H1 (cell line): ENCODE results near the gene CADM2. TPM values are rescaled to one million over a fixed set of nuclear protein-coding genes. Genes with fewer than 3 reads are reported as not detected.

Experiments used
- CTCF ChIA-PET: fragments of 300-600 bp; sonication (Branson Sonifier 250); formaldehyde crosslinking; loops from one replicate; lab custom pipeline; 2021; ENCODE audit not compliant: partially characterized antibody; lab: Charles Lee
- POLR2A ChIA-PET: fragments of 300-600 bp; sonication (Branson Sonifier 250); formaldehyde crosslinking; loops from one replicate; lab custom pipeline; 2021; ENCODE audit warnings: inconsistent platforms; ENCODE audit not compliant: partially characterized antibody; lab: Charles Lee
- DNase-seq, 2 experiments: peaks; one replicate each; pipeline versions ENCODE4 v3.0.0 to v3.0.0-alpha.2; 2010 to 2022; ENCODE audit warnings: low spot score in 2 of 2, low read depth in 1 of 2, mixed read lengths in 1 of 2
- FAIRE-seq: peaks from 2 replicates; lab custom pipeline; 2011; peaks lifted over from hg19 to GRCh38; lab: Jason Lieb, UNC
- H2AFZ ChIP-seq: 2 replicates; pipeline ENCODE4 v1.8.1; 2012; ENCODE audit warnings: low read length, inconsistent platforms
- H2AK5ac ChIP-seq: 2 replicates; pipeline ENCODE4 v1.6.1; 2013; ENCODE audit warnings: low read depth, low read length
- H2BK120ac ChIP-seq: replicated peaks from 2 replicates; pipeline ENCODE3; 2013; ENCODE audit warnings: low read depth, low read length, inconsistent platforms
- H2BK12ac ChIP-seq: 2 replicates; pipeline ENCODE4 v1.6.1; 2013; ENCODE audit warnings: low read depth, low read length
- H2BK15ac ChIP-seq: 2 replicates; pipeline ENCODE4 v1.6.1; 2013; ENCODE audit warnings: low read length
- H2BK20ac ChIP-seq: 2 replicates; pipeline ENCODE4 v1.6.1; 2013; ENCODE audit warnings: low read length
- H2BK5ac ChIP-seq: 2 replicates; pipeline ENCODE4 v1.6.1; 2013; ENCODE audit warnings: low read depth, low read length
- H3K14ac ChIP-seq: 2 replicates; pipeline ENCODE4 v1.6.1; 2013; ENCODE audit warnings: inconsistent platforms; ENCODE audit not compliant: insufficient read length
- H3K18ac ChIP-seq: 2 replicates; pipeline ENCODE4 v1.6.1; 2013; ENCODE audit warnings: low read length; ENCODE audit errors: extremely low read depth
- H3K23ac ChIP-seq: 2 replicates; pipeline ENCODE4 v1.6.1; 2013; ENCODE audit warnings: inconsistent platforms; ENCODE audit not compliant: insufficient read length
- H3K23me2 ChIP-seq: 2 replicates; pipeline ENCODE4 v1.6.1; 2013; ENCODE audit warnings: low read depth, low read length
- H3K27ac ChIP-seq: 2 replicates; pipeline ENCODE4 v1.6.1; 2011; ENCODE audit warnings: low read depth, low read length, inconsistent platforms
- H3K27me3 ChIP-seq, 4 experiments: replicated peaks in 1 of 4; 1 replicate in 1 of 4; 2 replicates in 3 of 4; pipeline versions ENCODE4 v1.6.1 to v1.8.1; 2011 to 2013; ENCODE audit warnings: low read length in 3 of 4, mild to moderate bottlenecking in 3 of 4, inconsistent platforms in 2 of 4, mixed read lengths in 2 of 4, moderate library complexity in 1 of 4; ENCODE audit not compliant: control insufficient read depth in 3 of 4, insufficient read depth in 3 of 4; ENCODE audit errors: extremely low read depth in 1 of 4
- H3K36me3 ChIP-seq, 4 experiments: 2 replicates each; pipeline versions ENCODE4 v1.6.1 to v1.8.1; 2011 to 2013; ENCODE audit warnings: mild to moderate bottlenecking in 4 of 4, low read length in 3 of 4, moderate library complexity in 2 of 4, control low read depth in 1 of 4, inconsistent platforms in 1 of 4; ENCODE audit not compliant: insufficient read depth in 4 of 4, control insufficient read depth in 2 of 4
- H3K4ac ChIP-seq: replicated peaks from 2 replicates; pipeline ENCODE3; 2013; ENCODE audit warnings: low read length, low read depth, mixed read lengths, inconsistent platforms; ENCODE audit not compliant: insufficient read length
- H3K4me1 ChIP-seq, 4 experiments: replicated peaks in 1 of 4; 1 replicate in 1 of 4; 2 replicates in 3 of 4; pipeline versions ENCODE4 v1.6.1 to v1.8.1; 2011 to 2013; ENCODE audit warnings: low read length in 3 of 4, inconsistent platforms in 2 of 4, mixed read lengths in 1 of 4; ENCODE audit not compliant: insufficient read depth in 4 of 4, control insufficient read depth in 3 of 4
- H3K4me2 ChIP-seq, 2 experiments: 2 replicates each; pipeline versions ENCODE4 v1.6.1 to v1.8.1; 2011 to 2013; ENCODE audit warnings: low read depth in 2 of 2, low read length in 2 of 2, control low read depth in 1 of 2, inconsistent platforms in 1 of 2, mild to moderate bottlenecking in 1 of 2; ENCODE audit not compliant: insufficient read depth in 1 of 2
- H3K4me3 ChIP-seq, 4 experiments: fragments of 200-600, 300-600 bp in 1 of 4; sonication (generic), shearing (Covaris generic), sonication (Bioruptor Twin) in 1 of 4; 2 replicates each; pipeline versions ENCODE4 v1.5.1 to v1.8.1; 2011 to 2016; ENCODE audit warnings: low read length in 4 of 4, low read depth in 3 of 4, control low read depth in 2 of 4, inconsistent platforms in 2 of 4, mild to moderate bottlenecking in 2 of 4, mixed read lengths in 1 of 4, moderate library complexity in 1 of 4; ENCODE audit not compliant: insufficient read depth in 2 of 4; ENCODE audit errors: extremely low read depth in 1 of 4
- H3K56ac ChIP-seq: replicated peaks from 2 replicates; pipeline ENCODE3; 2013; ENCODE audit warnings: low read depth, mild to moderate bottlenecking, mixed read lengths, low read length, inconsistent platforms; ENCODE audit not compliant: insufficient read length
- H3K79me1 ChIP-seq: 2 replicates; pipeline ENCODE4 v1.6.1; 2013; ENCODE audit warnings: low read depth, low read length, control low read depth
- H3K79me2 ChIP-seq, 2 experiments: 2 replicates each; pipeline versions ENCODE4 v1.6.1 to v1.8.1; 2012 to 2013; ENCODE audit warnings: low read length in 2 of 2, mild to moderate bottlenecking in 2 of 2, inconsistent platforms in 1 of 2; ENCODE audit not compliant: insufficient read depth in 2 of 2, control insufficient read depth in 1 of 2
- H3K9ac ChIP-seq, 4 experiments: replicated peaks in 1 of 4; 1 replicate in 1 of 4; 2 replicates in 3 of 4; pipeline versions ENCODE4 v1.6.1 to v1.8.1; 2011 to 2013; ENCODE audit warnings: low read depth in 3 of 4, low read length in 3 of 4, control low read depth in 2 of 4, mild to moderate bottlenecking in 2 of 4, moderate library complexity in 2 of 4, inconsistent platforms in 1 of 4; ENCODE audit errors: extremely low read depth in 1 of 4
- H3K9me3 ChIP-seq, 2 experiments: 2 replicates each; pipeline versions ENCODE4 v1.6.1 to v1.8.1; 2012 to 2013; ENCODE audit warnings: mild to moderate bottlenecking in 2 of 2, moderate library complexity in 2 of 2, control low read depth in 1 of 2, inconsistent platforms in 1 of 2, low read depth in 1 of 2, low read length in 1 of 2, mixed read lengths in 1 of 2; ENCODE audit not compliant: insufficient read depth in 2 of 2
- H4K20me1 ChIP-seq, 2 experiments: replicated peaks in 1 of 2; 2 replicates each; pipeline versions ENCODE3 to v1.8.1; 2011 to 2013; ENCODE audit warnings: inconsistent platforms in 2 of 2, low read length in 2 of 2, mild to moderate bottlenecking in 1 of 2; ENCODE audit not compliant: insufficient read depth in 2 of 2, control insufficient read depth in 1 of 2
- H4K5ac ChIP-seq: 2 replicates; pipeline ENCODE4 v1.6.1; 2013; ENCODE audit warnings: low read length, low read depth, mixed read lengths, inconsistent platforms; ENCODE audit not compliant: insufficient read length
- H4K8ac ChIP-seq: 2 replicates; pipeline ENCODE4 v1.8.0; 2013; ENCODE audit warnings: mild to moderate bottlenecking, moderate library complexity, low read length, inconsistent platforms; ENCODE audit not compliant: insufficient read depth; ENCODE audit errors: extremely low read depth
- H4K91ac ChIP-seq: replicated peaks from 2 replicates; pipeline ENCODE3; 2013; ENCODE audit warnings: low read length, mixed read lengths, inconsistent platforms; ENCODE audit not compliant: insufficient read length
- CHD1 ChIP-seq: IDR thresholded peaks from 2 replicates; pipeline ENCODE4 v1.6.1; 2012; ENCODE audit warnings: low read depth, low read length, improper control_type of control experiment
- CTBP2 ChIP-seq: IDR thresholded peaks from 2 replicates; pipeline ENCODE4 v1.7.0; 2011; ENCODE audit warnings: borderline replicate concordance, mild to moderate bottlenecking, moderate library complexity, mixed read lengths, low read length; ENCODE audit not compliant: insufficient read depth, insufficient read length
- GTF2F1 ChIP-seq: IDR thresholded peaks from 2 replicates; pipeline ENCODE4 v1.6.1; 2012; ENCODE audit warnings: low read depth, low read length, improper control_type of control experiment, borderline replicate concordance
- HDAC2 ChIP-seq, 2 experiments: fragments of 300-600 bp in 1 of 2; sonication (generic) in 1 of 2; IDR thresholded peaks; 2 replicates each; pipeline ENCODE4 v1.6.1; 2011 to 2012; ENCODE audit warnings: low read depth in 2 of 2, low read length in 2 of 2, mild to moderate bottlenecking in 2 of 2, moderate library complexity in 2 of 2, borderline replicate concordance in 1 of 2, inconsistent platforms in 1 of 2
- JUND ChIP-seq: IDR thresholded peaks from 2 replicates; pipeline ENCODE4 v1.6.1; 2011; ENCODE audit warnings: mild to moderate bottlenecking, improper control_type of control experiment, low read length
- KDM1A ChIP-seq: fragments of 200-600, 300-600 bp; sonication (generic); IDR thresholded peaks from 2 replicates; pipeline ENCODE4 v1.7.1; 2016; ENCODE audit warnings: mild to moderate bottlenecking, low read length, borderline replicate concordance
- KDM4A ChIP-seq: IDR thresholded peaks from one replicate; pipeline ENCODE4 v1.7.1; 2012; ENCODE audit warnings: low read depth, mild to moderate bottlenecking, moderate library complexity, low read length, inconsistent platforms; ENCODE audit not compliant: severe bottlenecking
- KDM5A ChIP-seq: fragments of 200-600 bp; IDR thresholded peaks from 2 replicates; pipeline ENCODE4 v1.7.1; 2012; ENCODE audit warnings: mild to moderate bottlenecking, low read length, inconsistent platforms, mixed read lengths
- MAFK ChIP-seq: IDR thresholded peaks from 2 replicates; pipeline ENCODE4 v1.6.1; 2012; ENCODE audit warnings: low read depth, mild to moderate bottlenecking, improper control_type of control experiment, low read length
- NRF1 ChIP-seq: IDR thresholded peaks from 2 replicates; pipeline ENCODE4 v1.6.1; 2011; ENCODE audit warnings: mild to moderate bottlenecking, low read depth, low read length, improper control_type of control experiment
- PHF8 ChIP-seq: fragments of 200-600 bp; sonication (generic); conservative IDR thresholded peaks from 2 replicates; pipeline ENCODE4 v1.7.1; 2012; ENCODE audit warnings: low read depth, mild to moderate bottlenecking, inconsistent platforms, low read length, moderate library complexity
- POLR2AphosphoS5 ChIP-seq: IDR thresholded peaks from 2 replicates; pipeline ENCODE4 v1.6.1; 2011; ENCODE audit warnings: low read depth, low read length
- RBBP5 ChIP-seq: IDR thresholded peaks from 2 replicates; pipeline ENCODE4 v1.7.1; 2012; ENCODE audit warnings: low read depth, mild to moderate bottlenecking, inconsistent platforms, low read length, moderate library complexity, borderline replicate concordance
- RNF2 ChIP-seq: fragments of 200-900, 300-1000 bp; sonication (generic); IDR thresholded peaks from 2 replicates; pipeline ENCODE4 v1.7.1; 2016; ENCODE audit warnings: borderline replicate concordance, low read depth, mild to moderate bottlenecking, antibody characterized with exemption, low read length; ENCODE audit not compliant: poor library complexity, severe bottlenecking; ENCODE audit errors: missing control alignments
- SUZ12 ChIP-seq: fragments of 200-600 bp; sonication (generic); IDR thresholded peaks from 2 replicates; pipeline ENCODE4 v1.6.1; 2012; ENCODE audit warnings: mild to moderate bottlenecking, inconsistent platforms, low read length, moderate library complexity, mixed read lengths
- TAF1 ChIP-seq: IDR thresholded peaks from 2 replicates; pipeline ENCODE4 v1.6.1; 2011; ENCODE audit warnings: mild to moderate bottlenecking, low read depth, low read length
- polyA plus RNA-seq, 7 experiments: library from polyadenylated mRNA; depleted of rRNA in 3 of 7; stranded (reverse) in 5 of 7; unstranded in 2 of 7; fragments of >200 nt in 5 of 7; fragments of 200-250 nt in 2 of 7; gene quantifications; 1 replicate in 5 of 7; 2 replicates in 1 of 7; 4 replicates in 1 of 7; pipeline versions ENCODE4 v1.2.1 to v1.2.3, GENCODE V29; 2011 to 2013; ENCODE audit warnings: missing spikeins in 2 of 7, mixed read lengths in 2 of 7
- total RNA-seq: library from RNA; stranded (reverse); fragmentation: NEBNext Ultra II Directional; extraction: Animal tissue kit (Norgen Biotek cat#: 25700); gene quantifications from 2 replicates; pipeline ENCODE4 v1.2.1, GENCODE V29; 2021

Gene CADM2
- total and polyA plus RNA-seq, 2 of the 8 experiments (the other 6 are each of a cell fraction or from before 2014, with no cell fraction given): 14.9 to 20.9 TPM

GRCh38 chr3:85758442-85758841, 799.7 kb downstream of the CADM2 start:
- Histone ChIP-seq H3K4ac (no peak overlapping the region), H3K9me3 (no peaks in the 10 kb centered on the region), H3K27ac (no peak overlapping the region), H3K56ac (no peak overlapping the region), H3K4me1 (no peaks in the 10 kb centered on the region), H2AK5ac (no peak overlapping the region), H3K79me1 (no peaks in the 10 kb centered on the region), H3K4me2 (no peak overlapping the region), H3K27me3 (no peaks in the 10 kb centered on the region), H2BK15ac (no peak overlapping the region), H3K79me2 (no peaks in the 10 kb centered on the region), H4K8ac (no peak overlapping the region), H3K18ac (no peak overlapping the region), H2BK12ac (no peak overlapping the region)
- POLR2A ChIA-PET: no interaction called here
- no peak for FAIRE-seq
- no peak for DNase-seq
- TF ChIP-seq SUZ12: no peak
- no peak for TF ChIP-seq MAFK
- no peak for TF ChIP-seq GTF2F1
- no peak for TF ChIP-seq HDAC2 (IDR thresholded peaks at IDR 0.05; ENCODE audit: borderline replicate concordance in 1 of 2, low read depth in 2 of 2, low read length in 2 of 2)
- TF ChIP-seq KDM5A: no peak
- no peak for TF ChIP-seq NRF1
- TF ChIP-seq POLR2AphosphoS5: no peak
- no peak for TF ChIP-seq KDM4A
- TF ChIP-seq TAF1: no peak
- TF ChIP-seq KDM1A: no peak
- no peak for TF ChIP-seq PHF8
- no peak for TF ChIP-seq CTBP2
- TF ChIP-seq RNF2: no peak
- no peak for TF ChIP-seq JUND
- no peak for TF ChIP-seq CHD1
- no peak for TF ChIP-seq RBBP5
- TF ChIP-seq, all 59 proteins: peak for 0
- Histone ChIP-seq H2BK20ac (no peak overlapping the region), H2BK5ac (no peak overlapping the region), H3K23ac (no peak overlapping the region), H3K9ac (no peak overlapping the region), H3K23me2 (no peaks in the 10 kb centered on the region), H4K5ac (no peak overlapping the region), H3K36me3 (no peaks in the 10 kb centered on the region), H3K4me3 (no peak overlapping the region), H4K91ac (no peak overlapping the region), H2BK120ac (no peak overlapping the region), H4K20me1 (no peaks in the 10 kb centered on the region), H3K14ac (no peak overlapping the region), H2AFZ (no peak overlapping the region)
- CTCF ChIA-PET: no interaction called here
